NT2/D1 (cell line): ENCODE results near the gene PRR23E.

Source experiments
- SUZ12 ChIP-seq: IDR thresholded peaks from 2 replicates; pipeline ENCODE4 v1.6.1; 2011; ENCODE audit not compliant: insufficient read length, insufficient read depth; ENCODE audit errors: extremely low read depth
- YY1 ChIP-seq: IDR thresholded peaks from 2 replicates; pipeline ENCODE4 v1.6.1; 2011; ENCODE audit not compliant: insufficient read length, insufficient read depth
- ZNF274 ChIP-seq: IDR thresholded peaks from 2 replicates; pipeline ENCODE4 v1.6.1; 2011; ENCODE audit warnings: mild to moderate bottlenecking, low read depth, low read length

DNA sequence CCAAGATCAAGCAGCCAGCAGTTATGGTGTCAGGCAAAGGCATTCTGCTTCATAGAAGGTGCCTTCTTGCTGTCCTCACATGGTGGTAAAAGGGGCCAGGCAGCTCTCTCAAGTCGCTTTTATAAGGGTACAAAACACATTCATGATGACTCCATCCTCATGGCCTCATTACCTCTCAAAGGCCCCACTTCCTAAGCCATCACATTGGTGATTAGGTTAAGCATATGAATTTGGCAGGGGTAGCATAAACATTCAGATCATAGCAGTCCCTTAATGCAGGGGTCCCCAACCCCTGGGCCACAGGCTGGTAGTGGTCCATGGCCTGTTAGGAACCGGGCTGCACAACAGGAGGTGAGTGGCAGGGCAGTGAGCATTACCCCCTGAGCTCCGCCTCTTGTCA lies 42.8 kb downstream of the PRR23E start:
- TF ChIP-seq YY1 (no peak), SUZ12 (no peak), ZNF274 (no peak)
